Activated CD8-positive, alpha-beta memory T cell treated with anti-CD3 and anti-CD28 coated beads, Interleukin-2, amount 10 ng/mL, durations not matched to agents 7 days and 5 days (primary cell): Measurements from ENCODE around the gene SLC44A1. TPM values are rescaled to one million over a fixed set of nuclear protein-coding genes. Genes with fewer than 3 reads are reported as not detected.

Source experiments
- ATAC-seq: fragments of 150-1000 bp; cut with Tn5 transposase; one replicate; pipeline ENCODE4 v1.10.0; 2021; ENCODE audit warnings: moderate library complexity
- CTCF ChIA-PET: fragments of 350-600 bp; sonication (Branson Sonifier 250); formaldehyde crosslinking; loops from one replicate; lab custom pipeline; 2021; ENCODE audit warnings: antibody characterized with exemption; lab: Charles Lee
- DNase-seq: peaks from one replicate; pipeline ENCODE4 v3.0.0-alpha.2; 2020
- H3K27ac Mint-ChIP-seq: one replicate; pipeline ENCODE4 v1.8.0; 2021; ENCODE audit warnings: mild to moderate bottlenecking, mixed read lengths
- H3K27me3 Mint-ChIP-seq: one replicate; pipeline ENCODE4 v1.8.0; 2021; ENCODE audit warnings: mixed read lengths
- H3K36me3 Mint-ChIP-seq: one replicate; pipeline ENCODE4 v1.8.0; 2021; ENCODE audit warnings: mild to moderate bottlenecking, mixed read lengths
- H3K4me1 Mint-ChIP-seq: one replicate; pipeline ENCODE4 v1.8.0; 2021; ENCODE audit warnings: mixed read lengths
- H3K4me3 Mint-ChIP-seq: one replicate; pipeline ENCODE4 v1.8.0; 2021; ENCODE audit warnings: mild to moderate bottlenecking, moderate library complexity, mixed read lengths
- H3K9me3 Mint-ChIP-seq: one replicate; pipeline ENCODE4 v1.8.0; 2022; ENCODE audit warnings: low read depth, mixed read lengths
- total RNA-seq, 2 experiments: library from RNA; stranded (reverse); gene quantifications; one replicate each; pipeline ENCODE4 v1.2.3, GENCODE V29; 2021

SLC44A1 gene
- total RNA-seq, 2 experiments from 2014 or later: 4.9 to 10.3 TPM

- ATAC-seq (no peak), DNase-seq (no peak)
- H3K4me1 Mint-ChIP-seq: peaks cover 2% of the 10 kb centered on the region
- H3K4me3 Mint-ChIP-seq: no peak overlapping the region
- peaks cover 2% of the 10 kb centered on the region for H3K36me3 Mint-ChIP-seq
- CTCF ChIA-PET: no interaction called here
- no peaks in the 10 kb centered on the region for H3K27me3 Mint-ChIP-seq
- no peak overlapping the region for H3K27ac Mint-ChIP-seq
- no peaks in the 10 kb centered on the region for H3K9me3 Mint-ChIP-seq
Observed at GRCh38 chr9:105328872-105329718, 84.6 kb downstream of the SLC44A1 start.

GRCh38 chr9:105329719-105330062, 85.2 kb downstream of the SLC44A1 start:
- Mint-ChIP-seq H3K4me3 (no peak overlapping the region), H3K27ac (no peak overlapping the region)
- CTCF ChIA-PET: no interaction called here

GRCh38 chr9:105330201-105330600, 85.8 kb downstream of the SLC44A1 start:
- no peaks in the 10 kb centered on the region for H3K9me3 Mint-ChIP-seq
- H3K27ac Mint-ChIP-seq: no peak overlapping the region
- peaks cover 2% of the 10 kb centered on the region for H3K36me3 Mint-ChIP-seq
- CTCF ChIA-PET: interaction anchor here (1.0 kb wide), 1 partner anchor 56 kb away, joined by 4 read pairs; no protein-coding TSS in a partner anchor
- no peak for DNase-seq
- no peaks in the 10 kb centered on the region for H3K27me3 Mint-ChIP-seq
- peaks cover 2% of the 10 kb centered on the region for H3K4me1 Mint-ChIP-seq
- ATAC-seq: no peak
- H3K4me3 Mint-ChIP-seq: no peak overlapping the region

More at GRCh38 chr9:105329719-105330062, 85.2 kb downstream of the SLC44A1 start:
- Mint-ChIP-seq H3K27me3 (no peaks in the 10 kb centered on the region), H3K36me3 (peaks cover 2% of the 10 kb centered on the region), H3K9me3 (no peaks in the 10 kb centered on the region), H3K4me1 (peaks cover 2% of the 10 kb centered on the region)
- DNase-seq (no peak), ATAC-seq (no peak)

- H3K9me3 Mint-ChIP-seq: no peaks in the 10 kb centered on the region
- H3K4me3 Mint-ChIP-seq: no peak overlapping the region
- H3K27me3 Mint-ChIP-seq: no peaks in the 10 kb centered on the region
- ATAC-seq (no peak), DNase-seq (no peak)
- peaks cover 2% of the 10 kb centered on the region for H3K4me1 Mint-ChIP-seq
- H3K36me3 Mint-ChIP-seq: peaks cover 2% of the 10 kb centered on the region
- CTCF ChIA-PET: interaction anchor here (1.0 kb wide), 1 partner anchor 55 kb away, joined by 4 read pairs; no protein-coding TSS in a partner anchor
- H3K27ac Mint-ChIP-seq: no peak overlapping the region
Observed at GRCh38 chr9:105330755-105331154, 86.3 kb downstream of the SLC44A1 start.

GRCh38 chr9:105331160-105331559, 86.7 kb downstream of the SLC44A1 start:
- Mint-ChIP-seq H3K9me3 (no peaks in the 10 kb centered on the region), H3K36me3 (peaks cover 2% of the 10 kb centered on the region), H3K4me1 (peaks cover 2% of the 10 kb centered on the region), H3K27me3 (no peaks in the 10 kb centered on the region), H3K27ac (no peak overlapping the region), H3K4me3 (no peak overlapping the region)
- DNase-seq: no peak
- ATAC-seq: no peak
- CTCF ChIA-PET: interaction anchor here (1.0 kb wide), 1 partner anchor 55 kb away, joined by 4 read pairs; no protein-coding TSS in a partner anchor

GRCh38 chr9:105331755-105332154, 87.3 kb downstream of the SLC44A1 start:
- no peaks in the 10 kb centered on the region for H3K27me3 Mint-ChIP-seq
- peaks cover 2% of the 10 kb centered on the region for H3K36me3 Mint-ChIP-seq
- CTCF ChIA-PET: interaction anchor here (0.7 kb wide), 1 partner anchor 1939 kb away, joined by 3 read pairs; no protein-coding TSS in a partner anchor
- DNase-seq (no peak), ATAC-seq (no peak)
- H3K4me3 Mint-ChIP-seq: no peak overlapping the region
- H3K9me3 Mint-ChIP-seq: no peaks in the 10 kb centered on the region
- H3K4me1 Mint-ChIP-seq: peaks cover 2% of the 10 kb centered on the region
- H3K27ac Mint-ChIP-seq: no peak overlapping the region

GRCh38 chr9:105332471-105332870, 88.0 kb downstream of the SLC44A1 start:
- no peaks in the 10 kb centered on the region for H3K9me3 Mint-ChIP-seq
- CTCF ChIA-PET: interaction anchor here (0.7 kb wide), 1 partner anchor 1938 kb away, joined by 3 read pairs; no protein-coding TSS in a partner anchor
- no peaks in the 10 kb centered on the region for H3K27me3 Mint-ChIP-seq
- peaks cover 2% of the 10 kb centered on the region for H3K4me1 Mint-ChIP-seq
- DNase-seq (no peak), ATAC-seq (no peak)
- H3K27ac Mint-ChIP-seq: no peak overlapping the region
- H3K36me3 Mint-ChIP-seq: peaks cover 2% of the 10 kb centered on the region
- no peak overlapping the region for H3K4me3 Mint-ChIP-seq

GRCh38 chr9:105333076-105333475, 88.6 kb downstream of the SLC44A1 start:
- Mint-ChIP-seq H3K4me3 (no peak overlapping the region), H3K27me3 (no peaks in the 10 kb centered on the region), H3K27ac (no peak overlapping the region), H3K9me3 (no peaks in the 10 kb centered on the region), H3K36me3 (no peaks in the 10 kb centered on the region), H3K4me1 (peaks cover 2% of the 10 kb centered on the region)
- DNase-seq: no peak
- no peak for ATAC-seq
- CTCF ChIA-PET: no interaction called here

- no peaks in the 10 kb centered on the region for H3K9me3 Mint-ChIP-seq
- DNase-seq: no peak
- CTCF ChIA-PET: no interaction called here
- H3K27ac Mint-ChIP-seq: no peak overlapping the region
- no peaks in the 10 kb centered on the region for H3K27me3 Mint-ChIP-seq
- peaks cover 2% of the 10 kb centered on the region for H3K4me1 Mint-ChIP-seq
- ATAC-seq: no peak
- no peaks in the 10 kb centered on the region for H3K36me3 Mint-ChIP-seq
- H3K4me3 Mint-ChIP-seq: no peak overlapping the region
Observed at GRCh38 chr9:105333811-105334210, 89.4 kb downstream of the SLC44A1 start.

GRCh38 chr9:105338308-105338707, 93.9 kb downstream of the SLC44A1 start:
- Mint-ChIP-seq H3K27me3 (no peaks in the 10 kb centered on the region), H3K9me3 (no peaks in the 10 kb centered on the region), H3K36me3 (no peaks in the 10 kb centered on the region), H3K27ac (no peak overlapping the region), H3K4me1 (peaks cover 19% of the 10 kb centered on the region), H3K4me3 (no peak overlapping the region)
- ATAC-seq: no peak
- DNase-seq: no peak
- CTCF ChIA-PET: no interaction called here

- H3K27me3 Mint-ChIP-seq: no peaks in the 10 kb centered on the region
- no peak overlapping the region for H3K27ac Mint-ChIP-seq
- peaks cover 19% of the 10 kb centered on the region for H3K4me1 Mint-ChIP-seq
- no peak overlapping the region for H3K4me3 Mint-ChIP-seq
- DNase-seq (no peak), ATAC-seq (no peak)
- H3K36me3 Mint-ChIP-seq: no peaks in the 10 kb centered on the region
- H3K9me3 Mint-ChIP-seq: no peaks in the 10 kb centered on the region
- CTCF ChIA-PET: no interaction called here
Observed at GRCh38 chr9:105339849-105340248, 95.4 kb downstream of the SLC44A1 start.

- DNase-seq (no peak), ATAC-seq (peak; percentile 71)
- H3K4me1 Mint-ChIP-seq: peaks cover 19% of the 10 kb centered on the region
- no peaks in the 10 kb centered on the region for H3K27me3 Mint-ChIP-seq
- CTCF ChIA-PET: no interaction called here
- H3K36me3 Mint-ChIP-seq: no peaks in the 10 kb centered on the region
- H3K9me3 Mint-ChIP-seq: no peaks in the 10 kb centered on the region
- H3K27ac Mint-ChIP-seq: peak overlapping the region; percentile 39
- H3K4me3 Mint-ChIP-seq: peak overlapping the region; percentile 12
Observed at GRCh38 chr9:105341434-105342146, 97.1 kb downstream of the SLC44A1 start.

- CTCF ChIA-PET: no interaction called here
- H3K4me3 Mint-ChIP-seq: no peak overlapping the region
- peak overlapping the region; percentile 18 for H3K27ac Mint-ChIP-seq
- H3K27me3 Mint-ChIP-seq: no peaks in the 10 kb centered on the region
- no peaks in the 10 kb centered on the region for H3K36me3 Mint-ChIP-seq
- DNase-seq (no peak), ATAC-seq (no peak)
- H3K4me1 Mint-ChIP-seq: peaks cover 19% of the 10 kb centered on the region
- H3K9me3 Mint-ChIP-seq: no peaks in the 10 kb centered on the region
Observed at GRCh38 chr9:105342147-105342505, 97.7 kb downstream of the SLC44A1 start.
